Measurements from ENCODE around the gene HIKESHI.

HIKESHI gene

GRCh38 chr11:86370171-86370570 lies 68.1 kb downstream of the HIKESHI start:
- no peak for DNase-seq (ENCODE audit: low read depth, low spot score)
- no peak for TF ChIP-seq CTCF (IDR thresholded peaks at IDR 0.05; ENCODE audit: insufficient read depth, low read length, missing control alignments)
- no peak overlapping the region for H3K4me3 ChIP-seq (ENCODE audit: low read depth, low read length)
- ChIA-PET POLR2A (no interaction called here), CTCF (interaction anchor here (4.6 to 14.5 kb wide), 2 partner anchors 10 to 44 kb away, joined by 48 to 247 read pairs; no protein-coding TSS in a partner anchor)

GRCh38 chr11:86370922-86371594 lies 69.0 kb downstream of the HIKESHI start:
- TF ChIP-seq CTCF (IDR thresholded peaks at IDR 0.05; ENCODE audit: insufficient read depth, low read length, missing control alignments): no peak
- POLR2A ChIA-PET: no interaction called here
- no peak overlapping the region for H3K4me3 ChIP-seq (ENCODE audit: low read depth, low read length)
- CTCF ChIA-PET: interaction anchor here (1.0 to 14.5 kb wide), 3 partner anchors 11 to 43 kb away, joined by 3 to 247 read pairs (median 48); no protein-coding TSS in a partner anchor
- DNase-seq (ENCODE audit: low read depth, low spot score): peak; percentile 7

- no peak overlapping the region for H3K4me3 ChIP-seq (ENCODE audit: low read depth, low read length)
- CTCF ChIA-PET: interaction anchor here (1.0 to 4.6 kb wide), 2 partner anchors 12 to 22 kb away, joined by 3 to 48 read pairs; no protein-coding TSS in a partner anchor
Observed at GRCh38 chr11:86372041-86372440, 70.0 kb downstream of the HIKESHI start.

GRCh38 chr11:86372586-86372985 lies 70.5 kb downstream of the HIKESHI start:
- H3K4me3 ChIP-seq (ENCODE audit: low read depth, low read length): no peak overlapping the region
- ChIA-PET CTCF (interaction anchor here (1.0 to 1.2 kb wide), 2 partner anchors 13 to 15 kb away, joined by 3 read pairs; no protein-coding TSS in a partner anchor), POLR2A (no interaction called here)

More at GRCh38 chr11:86372041-86372440, 70.0 kb downstream of the HIKESHI start:
- no peak for DNase-seq (ENCODE audit: low read depth, low spot score)
- no peak for TF ChIP-seq CTCF (IDR thresholded peaks at IDR 0.05; ENCODE audit: insufficient read depth, low read length, missing control alignments)
- POLR2A ChIA-PET: no interaction called here

GRCh38 chr11:86374069-86374468 lies 72.0 kb downstream of the HIKESHI start:
- no peak for DNase-seq (ENCODE audit: low read depth, low spot score)
- H3K4me3 ChIP-seq (ENCODE audit: low read depth, low read length): no peak overlapping the region
- POLR2A ChIA-PET: no interaction called here
- CTCF ChIA-PET: interaction anchor here (0.8 to 3.2 kb wide), 3 partner anchors 9 to 16 kb away, joined by 3 to 20 read pairs (median 4); no protein-coding TSS in a partner anchor
- TF ChIP-seq CTCF (IDR thresholded peaks at IDR 0.05; ENCODE audit: insufficient read depth, low read length, missing control alignments): no peak

More at GRCh38 chr11:86372586-86372985, 70.5 kb downstream of the HIKESHI start:
- TF ChIP-seq CTCF (IDR thresholded peaks at IDR 0.05; ENCODE audit: insufficient read depth, low read length, missing control alignments): no peak
- no peak for DNase-seq (ENCODE audit: low read depth, low spot score)

GRCh38 chr11:86374586-86374985 lies 72.5 kb downstream of the HIKESHI start, which contains the start of gene CCDC81:
Gene CCDC81, plus strand, starts transcription at chr11:86374887. Its CDS starts 277 bp downstream, at chr11:86375164.
- CTCF ChIA-PET: interaction anchor here (0.8 to 3.2 kb wide), 3 partner anchors 9 to 16 kb away, joined by 3 to 20 read pairs (median 4); no protein-coding TSS in a partner anchor
- POLR2A ChIA-PET: no interaction called here
- peak within 1 kb of the TSS; percentile 27; the same call in 1 of the 2 replicates for H3K4me3 ChIP-seq (ENCODE audit: low read depth, low read length)
- DNase-seq (ENCODE audit: low read depth, low spot score): no peak
- TF ChIP-seq CTCF (IDR thresholded peaks at IDR 0.05; ENCODE audit: insufficient read depth, low read length, missing control alignments): no peak

Data from AG04449 (cell line).